ENCODE data around the gene DPP6. TPM values are rescaled to one million over a fixed set of nuclear protein-coding genes. Genes with fewer than 3 reads are reported as not detected.

Gene DPP6
- total RNA-seq, 8 experiments from 2014 or later, result 0.07 to 21.1 (median 1.7) TPM

DNA sequence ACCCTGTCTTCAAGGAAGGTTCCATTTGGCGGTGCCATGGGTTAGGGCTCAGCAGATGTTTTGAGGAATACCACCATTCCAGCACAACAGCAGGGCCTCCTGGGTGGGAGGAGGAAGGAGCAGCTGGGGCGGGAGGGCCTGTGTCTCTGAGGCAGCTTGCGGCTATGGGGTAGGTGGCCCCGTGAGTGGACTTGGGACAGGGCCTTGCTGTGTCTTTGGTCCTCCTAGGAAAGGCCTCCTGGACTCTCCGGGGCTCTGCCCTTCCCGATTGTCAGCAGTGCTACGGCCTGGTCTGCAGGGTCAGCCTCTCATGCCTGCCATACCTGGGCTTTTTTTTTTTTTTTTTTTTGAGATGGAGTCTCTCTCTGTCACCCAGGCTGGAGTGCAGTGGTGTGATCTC is 854.0 kb downstream of the DPP6 start:
- Histone ChIP-seq H3K4me1 (replicated peaks in 1 of 2) (no peaks in the 10 kb centered on the region), H3K4me3 (no peak overlapping the region), H3K27ac (no peak overlapping the region)
- WGBS, 10 experiments, result 20 to 100% (median 89%) methylated on average over 1 to 4 of the region's 7 CpGs; no CpG with 5 or more reads in 6 of the 10 experiments
- ATAC-seq (replicated peaks in 6 of 8), result no peak
- in situ Hi-C loops (cut with MboI; ENCODE audit: low pct_unique_long_range_greater_than_20kb in 2 of 9, low sequenced_read_pairs in 9 of 9, unreplicated experiment in 9 of 9), result loop anchor here in 4 of 9 experiments (25.0 kb wide), 3 partner anchors 281 to 456 kb away; no protein-coding TSS in a partner anchor

DNA sequence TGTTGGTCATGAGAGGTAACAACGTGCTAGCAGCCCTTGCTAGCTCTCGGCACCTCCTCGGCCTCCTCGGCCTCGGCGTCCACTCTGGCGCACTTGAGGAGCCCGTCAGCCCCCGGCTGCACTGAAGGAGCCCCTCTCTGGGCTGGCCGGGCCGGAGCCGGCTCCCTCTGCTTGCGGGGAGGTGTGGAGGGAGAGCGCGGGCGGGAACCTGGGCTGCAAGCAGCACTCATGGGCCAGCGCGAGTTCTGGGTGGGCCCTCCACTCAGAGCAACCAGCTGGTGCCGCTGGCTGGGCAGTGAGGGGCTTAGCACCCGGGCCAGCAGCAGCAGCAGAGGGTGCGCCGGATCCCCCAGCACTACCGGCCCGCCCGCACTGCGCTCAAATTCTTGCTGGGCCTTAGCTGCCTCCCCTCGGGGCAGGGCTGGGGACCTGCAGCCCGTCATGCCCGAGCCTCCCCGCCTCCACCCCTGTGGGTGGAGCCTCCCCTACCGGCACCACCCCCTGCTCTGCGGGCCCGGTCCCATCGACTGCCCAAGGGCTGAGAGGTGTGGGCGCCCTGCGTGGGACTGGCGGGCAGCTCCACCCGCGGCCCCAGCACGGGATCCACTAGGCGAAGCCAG is 854.6 kb downstream of the DPP6 start:
- H3K4me3 ChIP-seq, result no peak overlapping the region
- no peak overlapping the region for H3K27ac ChIP-seq
- 50 to 90% (median 80%) methylated on average over 1 to 2 of the region's 41 CpGs; no CpG with 5 or more reads in 7 of the 10 experiments for WGBS, 10 experiments
- H3K4me1 ChIP-seq (replicated peaks in 1 of 2), result no peaks in the 10 kb centered on the region
- in situ Hi-C loops (cut with MboI; ENCODE audit: low pct_unique_long_range_greater_than_20kb in 2 of 9, low sequenced_read_pairs in 9 of 9, unreplicated experiment in 9 of 9), result loop anchor here in 4 of 9 experiments (25.0 kb wide), 3 partner anchors 280 to 455 kb away; no protein-coding TSS in a partner anchor
- ATAC-seq (replicated peaks in 6 of 8), result no peak

DNA sequence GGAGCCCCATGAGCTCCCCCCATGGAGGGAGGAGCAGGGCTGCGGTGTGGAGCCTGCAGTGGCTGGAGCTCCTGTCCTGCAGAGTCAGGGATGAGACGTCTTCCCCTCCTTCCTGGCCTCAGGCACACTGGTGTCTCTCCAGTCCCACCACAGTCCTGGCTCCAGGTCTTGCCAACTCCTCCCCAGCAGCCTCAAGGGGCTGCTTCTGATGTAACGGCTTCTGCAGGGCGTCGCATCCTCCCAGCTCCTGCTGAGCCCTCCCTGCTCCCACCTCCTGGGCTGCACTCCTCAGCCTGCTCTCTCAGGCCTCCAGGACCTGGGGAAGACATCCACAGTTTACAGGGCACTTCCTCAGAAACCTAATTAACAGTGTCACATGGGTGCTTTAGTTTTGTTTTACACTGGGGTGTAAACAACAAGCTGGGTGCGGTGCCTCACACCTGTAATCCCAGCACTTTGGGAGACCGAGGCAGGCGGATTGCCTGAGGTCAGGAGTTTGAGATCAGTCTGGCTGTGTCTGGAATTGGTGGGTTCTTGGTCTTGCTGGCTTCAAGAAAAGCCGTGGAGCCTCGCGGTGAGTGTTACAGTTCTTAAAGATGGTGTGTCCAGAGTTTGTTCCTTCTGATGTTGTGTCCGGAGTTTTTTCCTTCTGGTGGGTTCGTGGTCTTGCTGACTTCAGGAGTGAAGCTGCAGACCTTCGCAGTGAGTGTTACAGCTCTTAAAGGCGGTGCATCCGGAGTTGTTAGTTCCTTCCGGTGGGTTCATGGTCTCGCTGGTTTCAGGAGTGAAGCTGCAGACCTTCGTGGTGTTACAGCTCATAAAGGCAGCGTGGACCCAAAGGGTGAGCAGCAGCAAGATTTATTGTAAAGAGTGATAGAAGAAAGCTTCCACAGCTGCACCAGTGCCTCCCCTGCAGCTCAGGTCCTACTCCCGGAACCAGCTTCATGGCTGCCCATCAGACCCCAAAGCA is 855.7 kb downstream of the DPP6 start:
- no peaks in the 10 kb centered on the region for H3K4me1 ChIP-seq (replicated peaks in 1 of 2)
- no peak overlapping the region for H3K4me3 ChIP-seq
- ATAC-seq (replicated peaks in 6 of 8), result peak in 3 of 8 experiments; percentile 14 to 72 (median 20)
- WGBS, 10 experiments, result 20 to 95% (median 79%) methylated on average over 1 to 13 of the region's 21 CpGs; no CpG with 5 or more reads in 1 of the 10 experiments
- no peak overlapping the region for H3K27ac ChIP-seq
- in situ Hi-C loops (cut with MboI; ENCODE audit: low pct_unique_long_range_greater_than_20kb in 2 of 9, low sequenced_read_pairs in 9 of 9, unreplicated experiment in 9 of 9), result loop anchor here in 4 of 9 experiments (25.0 kb wide), 3 partner anchors 279 to 454 kb away; no protein-coding TSS in a partner anchor

DNA sequence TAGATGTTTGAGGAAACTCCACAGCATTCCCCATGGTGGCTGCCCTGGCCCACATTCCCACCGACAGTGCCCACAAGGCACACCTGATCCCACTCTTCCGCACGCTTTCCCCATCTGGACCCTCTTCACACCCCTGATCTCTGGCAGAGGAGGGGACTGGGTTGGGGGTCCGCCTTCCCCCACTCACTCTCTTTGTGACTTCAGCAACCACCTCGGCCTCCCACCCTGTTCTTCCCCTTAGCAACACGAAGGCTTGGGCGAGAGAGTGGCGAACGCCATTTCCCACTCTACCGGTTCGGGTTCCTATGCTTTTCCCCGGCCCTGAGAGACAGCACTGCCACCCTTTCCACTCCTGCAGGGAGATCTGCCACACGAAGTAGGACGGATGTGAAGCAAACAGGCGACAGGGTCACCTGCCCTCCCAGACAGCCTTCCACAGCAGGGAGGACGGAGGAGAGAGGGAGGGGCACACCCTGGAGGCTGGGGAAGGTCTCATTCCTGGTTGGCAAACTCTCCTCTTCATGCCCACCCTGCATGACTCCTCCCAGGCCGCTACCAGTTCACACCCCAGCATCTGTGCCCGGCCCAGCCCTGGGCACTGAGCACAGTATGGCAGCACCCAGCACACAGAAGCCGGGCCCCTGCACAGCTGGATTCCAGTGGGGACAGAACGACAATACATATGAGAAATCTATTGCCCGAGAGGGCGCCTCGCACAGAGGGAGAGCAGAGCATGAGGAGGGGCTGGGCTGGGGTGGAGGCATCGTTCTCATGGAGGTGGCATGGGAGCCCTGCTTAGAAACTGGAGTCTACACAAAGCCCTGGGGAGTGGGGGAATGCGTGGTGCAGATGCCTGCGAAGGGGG is 857.3 kb downstream of the DPP6 start:
- no peak overlapping the region for H3K4me3 ChIP-seq
- no peak overlapping the region for H3K27ac ChIP-seq
- in situ Hi-C loops (cut with MboI; ENCODE audit: low pct_unique_long_range_greater_than_20kb in 2 of 9, low sequenced_read_pairs in 9 of 9, unreplicated experiment in 9 of 9), result loop anchor here in 4 of 9 experiments (25.0 kb wide), 3 partner anchors 278 to 453 kb away; no protein-coding TSS in a partner anchor
- H3K4me1 ChIP-seq (replicated peaks in 1 of 2), result no peaks in the 10 kb centered on the region
- no peak for ATAC-seq (replicated peaks in 6 of 8)
- 0 to 86% (median 64%) methylated on average over 1 to 12 of the region's 26 CpGs; no CpG with 5 or more reads in 4 of the 10 experiments for WGBS, 10 experiments

DNA sequence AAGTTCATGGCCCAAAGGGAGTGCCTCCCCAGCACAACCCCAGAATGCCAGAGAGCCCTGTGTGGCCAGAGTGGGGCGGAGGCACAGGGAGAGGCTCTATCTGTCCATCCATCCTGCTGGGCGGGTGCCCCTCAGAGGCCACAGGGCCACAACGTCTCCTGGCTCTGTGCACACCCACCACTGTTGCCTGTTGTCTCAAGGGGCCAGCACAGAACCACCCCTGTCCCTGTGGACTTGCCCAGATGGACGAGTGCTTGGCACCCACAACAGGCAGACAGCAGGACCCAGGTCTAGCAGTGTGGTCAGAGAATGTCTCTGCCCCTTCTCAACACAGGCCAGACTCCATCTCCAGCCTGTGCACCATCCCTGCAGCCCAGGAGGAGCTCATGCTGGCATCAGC is 857.9 kb downstream of the DPP6 start:
- H3K27ac ChIP-seq, result no peak overlapping the region
- no peak overlapping the region for H3K4me3 ChIP-seq
- H3K4me1 ChIP-seq (replicated peaks in 1 of 2), result no peaks in the 10 kb centered on the region
- 0 to 63% methylated on average over 1 to 3 of the region's 4 CpGs; no CpG with 5 or more reads in 8 of the 10 experiments for WGBS, 10 experiments
- in situ Hi-C loops (cut with MboI; ENCODE audit: low pct_unique_long_range_greater_than_20kb in 2 of 9, low sequenced_read_pairs in 9 of 9, unreplicated experiment in 9 of 9), result loop anchor here in 4 of 9 experiments (25.0 kb wide), 3 partner anchors 277 to 452 kb away; no protein-coding TSS in a partner anchor
- no peak for ATAC-seq (replicated peaks in 6 of 8)

DNA sequence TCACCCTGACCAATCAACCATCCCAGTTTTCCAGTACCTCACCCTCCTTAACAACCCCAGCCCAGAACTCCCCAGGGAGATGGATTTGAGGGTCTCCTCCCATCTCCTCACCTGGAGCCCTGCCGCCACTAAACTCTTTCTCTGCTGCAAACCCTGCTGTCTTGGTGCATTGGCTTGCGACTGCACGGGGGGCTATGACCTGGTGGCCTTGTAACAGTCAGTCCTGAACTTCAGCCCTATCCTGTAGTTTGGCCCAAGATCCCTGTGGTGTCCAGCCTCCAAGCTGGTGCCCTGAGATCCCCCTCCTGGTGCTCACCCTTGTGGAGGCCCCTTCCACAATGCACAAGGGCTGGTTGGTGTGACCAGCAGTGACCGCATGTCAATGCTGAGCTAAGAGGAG is 858.8 kb downstream of the DPP6 start:
- ATAC-seq (replicated peaks in 6 of 8), result no peak
- Histone ChIP-seq H3K4me1 (replicated peaks in 1 of 2) (no peaks in the 10 kb centered on the region), H3K27ac (no peak overlapping the region), H3K4me3 (no peak overlapping the region)
- WGBS, 10 experiments, result 20 to 100% (median 73%) methylated on average over 1 to 4 of the region's 4 CpGs; no CpG with 5 or more reads in 2 of the 10 experiments
- in situ Hi-C loops (cut with MboI; ENCODE audit: low pct_unique_long_range_greater_than_20kb in 2 of 9, low sequenced_read_pairs in 9 of 9, unreplicated experiment in 9 of 9), result loop anchor here in 4 of 9 experiments (25.0 kb wide), 3 partner anchors 276 to 451 kb away; no protein-coding TSS in a partner anchor

DNA sequence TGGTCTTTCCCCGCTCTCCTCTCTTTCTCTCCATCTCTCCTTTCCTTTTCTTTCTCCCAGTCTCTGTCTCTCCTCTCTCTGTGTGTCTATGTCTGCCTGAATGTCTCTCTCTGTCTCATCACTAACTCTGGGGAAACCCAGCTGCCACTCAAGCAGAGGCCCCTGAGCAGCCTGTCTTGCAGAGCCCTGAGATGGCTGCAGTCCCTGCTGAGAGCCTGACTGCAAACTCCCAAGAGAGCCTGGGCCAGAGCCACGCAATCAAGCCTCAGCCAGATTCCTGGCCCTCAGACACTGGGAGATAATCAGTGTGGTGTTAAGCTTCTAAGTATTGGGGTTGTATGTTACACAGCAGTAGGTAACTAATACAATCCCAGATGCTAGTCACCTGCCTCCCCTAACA is 859.2 kb downstream of the DPP6 start:
- Histone ChIP-seq H3K27ac (no peak overlapping the region), H3K4me1 (replicated peaks in 1 of 2) (no peaks in the 10 kb centered on the region), H3K4me3 (no peak overlapping the region)
- 7 to 100% (median 70%) methylated on average over 1 to 2 of the region's 2 CpGs; no CpG with 5 or more reads in 6 of the 10 experiments for WGBS, 10 experiments
- no peak for ATAC-seq (replicated peaks in 6 of 8)
- in situ Hi-C loops (cut with MboI; ENCODE audit: low pct_unique_long_range_greater_than_20kb in 2 of 9, low sequenced_read_pairs in 9 of 9, unreplicated experiment in 9 of 9), result loop anchor here in 4 of 9 experiments (25.0 kb wide), 3 partner anchors 276 to 451 kb away; no protein-coding TSS in a partner anchor

DNA sequence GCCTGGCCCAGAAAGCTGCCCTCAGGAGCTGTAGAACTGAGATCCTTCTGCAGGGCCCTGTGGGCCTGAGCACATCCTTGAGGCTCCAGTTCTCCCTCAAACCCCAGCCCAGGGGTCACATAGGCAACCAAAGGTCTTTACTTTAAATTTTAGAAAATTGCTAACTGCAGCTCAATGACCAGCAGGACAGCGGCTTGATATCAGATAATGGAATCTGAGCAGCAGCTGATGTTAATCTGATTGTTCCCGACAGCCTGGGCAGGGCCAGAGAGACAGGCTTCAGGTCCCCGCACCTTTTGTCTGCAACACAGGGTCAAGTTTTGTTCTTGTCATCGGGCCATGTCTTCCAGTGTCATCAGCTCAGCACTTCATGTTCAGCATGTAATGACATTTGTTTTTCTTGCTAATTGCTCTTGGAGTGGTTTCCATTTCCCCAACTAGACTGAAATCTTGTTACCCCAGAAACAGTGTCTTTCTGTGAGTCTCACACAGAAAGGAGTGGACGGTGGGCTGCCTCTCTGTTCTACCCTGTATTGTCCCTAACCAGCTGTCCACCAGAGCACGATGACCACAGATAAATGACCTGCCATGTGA is 859.8 kb downstream of the DPP6 start:
- ATAC-seq (replicated peaks in 6 of 8), result no peak
- H3K4me1 ChIP-seq (replicated peaks in 1 of 2), result no peaks in the 10 kb centered on the region
- H3K27ac ChIP-seq, result no peak overlapping the region
- no peak overlapping the region for H3K4me3 ChIP-seq
- in situ Hi-C loops (cut with MboI; ENCODE audit: low pct_unique_long_range_greater_than_20kb in 2 of 9, low sequenced_read_pairs in 9 of 9, unreplicated experiment in 9 of 9), result loop anchor here in 4 of 9 experiments (25.0 kb wide), 3 partner anchors 275 to 450 kb away; no protein-coding TSS in a partner anchor
- 10 to 100% (median 66%) methylated on average over 1 to 5 of the region's 6 CpGs; no CpG with 5 or more reads in 2 of the 10 experiments for WGBS, 10 experiments

DNA sequence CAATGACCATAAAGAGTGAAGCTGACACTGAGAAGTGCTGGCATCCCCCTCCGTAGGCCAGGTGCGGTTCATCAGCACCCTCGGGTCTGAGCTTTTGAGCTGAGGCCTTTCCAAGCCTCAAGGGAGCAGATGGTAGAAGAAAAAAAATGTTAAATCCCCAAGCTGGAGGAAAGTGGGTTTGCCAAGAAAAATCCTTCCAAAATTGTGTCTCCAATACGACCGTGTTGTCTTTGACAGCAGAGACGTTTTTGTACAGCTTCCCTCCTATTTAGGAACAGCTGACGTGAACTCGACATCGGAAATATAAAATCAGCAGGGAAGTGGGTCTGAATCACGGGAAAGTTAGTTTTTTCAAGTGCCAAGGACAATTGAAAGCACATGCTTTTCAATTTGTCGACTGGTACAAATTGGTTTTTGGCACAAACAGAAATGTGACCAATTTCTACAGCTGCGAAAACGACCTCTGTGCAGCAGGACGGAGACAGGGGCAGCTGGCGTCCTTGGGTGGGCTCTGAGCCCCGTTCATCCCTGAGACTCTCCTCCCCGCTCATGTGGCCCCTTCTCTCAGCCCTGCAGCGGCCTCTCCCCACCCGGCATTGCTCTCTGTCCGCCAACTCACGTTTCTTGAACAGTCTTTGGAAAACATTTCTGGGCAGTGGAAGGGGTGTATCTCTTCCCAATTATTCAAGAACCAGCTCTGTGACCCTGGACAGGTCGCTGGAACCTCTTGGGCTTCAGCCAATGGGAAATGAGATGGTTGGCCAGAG is 860.9 kb downstream of the DPP6 start:
- no peak overlapping the region for H3K27ac ChIP-seq
- WGBS, 10 experiments, result 6 to 85% (median 71%) methylated on average over 7 to 18 of the region's 22 CpGs; no CpG with 5 or more reads in 4 of the 10 experiments
- in situ Hi-C loops (cut with MboI; ENCODE audit: low pct_unique_long_range_greater_than_20kb in 2 of 9, low sequenced_read_pairs in 9 of 9, unreplicated experiment in 9 of 9), result loop anchor here in 4 of 9 experiments (25.0 kb wide), 3 partner anchors 274 to 449 kb away; no protein-coding TSS in a partner anchor

DNA sequence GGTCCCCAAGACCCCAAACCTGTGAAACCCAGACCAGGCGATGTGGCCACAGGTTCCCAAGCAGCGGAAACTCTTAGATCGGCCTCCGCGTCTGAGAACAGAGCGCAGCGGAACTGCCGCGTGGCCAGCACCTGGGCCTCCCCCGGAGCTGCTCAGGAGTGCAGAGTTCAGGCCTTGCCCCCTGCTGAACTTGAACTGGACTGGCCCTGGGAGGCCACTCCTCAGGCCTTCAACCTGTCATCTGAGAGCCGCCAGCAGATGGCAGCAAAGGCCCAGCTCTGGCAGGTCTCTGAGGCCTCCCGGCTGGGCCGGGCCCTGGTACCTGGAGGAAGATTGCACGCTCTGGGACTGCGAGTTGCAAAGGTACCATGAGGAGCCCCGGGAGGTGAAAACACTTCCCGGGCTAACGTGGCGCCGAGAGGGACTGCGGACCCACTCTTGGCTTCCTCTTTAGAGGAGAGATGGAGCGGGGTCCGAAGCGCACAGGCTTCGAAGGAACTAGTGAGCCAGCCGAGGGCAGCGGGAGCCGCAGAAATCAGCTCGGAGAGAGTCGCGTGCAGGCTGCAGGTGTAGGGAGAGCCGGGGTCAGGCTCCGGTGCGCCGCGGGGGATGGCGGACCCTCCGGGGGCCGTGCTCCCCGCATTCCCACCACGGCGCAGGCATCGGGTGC is 861.6 kb downstream of the DPP6 start:
- peak; percentile 97 to 100 (median 99) for ATAC-seq (replicated peaks in 6 of 8)
- no peaks in the 10 kb centered on the region for H3K4me1 ChIP-seq (replicated peaks in 1 of 2)
- H3K27ac ChIP-seq, result no peak overlapping the region
- WGBS, 10 experiments, result 0 to 92% (median 7%) methylated on average over 2 to 9 of the region's 43 CpGs; no CpG with 5 or more reads in 4 of the 10 experiments
- H3K4me3 ChIP-seq, result no peak overlapping the region
- in situ Hi-C loops (cut with MboI; ENCODE audit: low pct_unique_long_range_greater_than_20kb in 2 of 9, low sequenced_read_pairs in 9 of 9, unreplicated experiment in 9 of 9), result loop anchor here in 4 of 9 experiments (25.0 kb wide), 3 partner anchors 274 to 449 kb away; no protein-coding TSS in a partner anchor

More for the DNA sequence above, 860.9 kb downstream of the DPP6 start:
- no peak for ATAC-seq (replicated peaks in 6 of 8)
- Histone ChIP-seq H3K4me3 (no peak overlapping the region), H3K4me1 (replicated peaks in 1 of 2) (no peaks in the 10 kb centered on the region)

All from motor neuron (in vitro differentiated cells).